ENCODE data around the gene ADGRA3.
"Not testable (repeated sequence)": the region's sequence is repeated elsewhere in the genome, so short reads cannot be mapped to it uniquely, and the experiment has no call there.

The ADGRA3 gene

GRCh38 chr4:22480675-22481327, 35.1 kb downstream of the ADGRA3 start:
- no peak for DNase-seq (ENCODE audit: low spot score)

- no peak for DNase-seq (ENCODE audit: low spot score)
These were observed 37.4 kb downstream of the ADGRA3 start for GRCh38 chr4:22478426-22478825.

GRCh38 chr4:22477813-22478182, 38.1 kb downstream of the ADGRA3 start:
- no peak for DNase-seq (ENCODE audit: low spot score)

- no peak for DNase-seq (ENCODE audit: low spot score)
These were observed 38.6 kb downstream of the ADGRA3 start for GRCh38 chr4:22477136-22477812.

- no peak for DNase-seq (ENCODE audit: low spot score)
These were observed 39.9 kb downstream of the ADGRA3 start for GRCh38 chr4:22476011-22476410.

DNA sequence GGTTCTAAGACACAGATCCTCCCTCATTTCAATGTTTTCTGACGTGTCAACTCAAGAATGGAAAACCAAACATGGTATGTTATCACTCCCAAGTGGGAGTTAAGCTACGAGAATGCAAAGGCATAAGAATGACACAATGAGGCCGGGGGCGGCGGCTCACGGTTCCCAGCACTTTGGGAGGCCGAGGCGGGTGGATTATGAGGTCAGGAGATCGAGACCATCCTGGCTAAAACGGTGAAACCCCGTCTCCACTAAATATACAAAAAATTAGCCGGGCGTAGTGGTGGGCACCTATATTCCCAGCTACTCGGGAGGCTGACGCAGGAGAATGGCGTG, 40.6 kb downstream of the ADGRA3 start:
- not testable (repeated sequence) for DNase-seq (ENCODE audit: low spot score)

GRCh38 chr4:22474636-22475310, 41.1 kb downstream of the ADGRA3 start:
- no peak for DNase-seq (ENCODE audit: low spot score)

DNA sequence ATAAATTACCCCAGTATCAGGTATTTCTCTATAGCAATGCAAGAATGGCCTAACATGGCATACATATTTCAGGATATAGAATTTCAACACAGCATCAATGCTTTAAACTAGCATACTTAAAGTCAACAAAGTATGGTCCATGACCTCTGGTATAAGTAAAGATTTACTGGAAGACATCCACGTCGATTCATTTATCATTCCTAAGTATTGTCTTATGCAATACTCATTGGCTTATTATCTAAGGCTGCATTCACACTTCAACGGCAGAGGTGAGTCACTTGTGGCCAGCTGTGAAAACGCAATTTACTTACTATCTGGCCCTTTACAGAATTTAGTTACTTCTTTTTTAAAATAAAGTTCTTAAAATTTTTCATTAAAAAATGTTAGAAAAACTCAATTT, 42.6 kb downstream of the ADGRA3 start:
- DNase-seq (ENCODE audit: low spot score) = no peak

DNA sequence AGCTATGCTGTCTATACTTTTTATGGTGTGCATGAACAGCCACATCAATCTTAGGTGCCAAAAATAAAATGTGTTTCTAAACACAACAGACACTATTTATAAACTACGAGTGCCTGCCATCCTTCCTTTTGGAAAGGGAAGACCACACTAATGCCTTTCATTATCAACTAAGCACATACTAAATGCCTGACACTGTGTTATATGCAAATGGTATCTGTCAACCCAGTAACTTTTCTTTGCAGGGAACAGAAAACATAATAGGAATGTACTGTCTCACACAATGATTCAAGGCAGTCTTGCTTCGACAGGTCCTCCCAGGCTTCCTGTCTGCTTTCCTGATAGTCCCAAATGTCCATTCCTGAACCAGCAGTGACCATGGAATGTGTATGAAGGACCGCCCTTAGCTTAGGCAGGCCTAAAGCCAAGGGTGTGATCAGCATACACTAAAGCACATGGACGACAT, 43.8 kb downstream of the ADGRA3 start:
- no peak for DNase-seq (ENCODE audit: low spot score)

GRCh38 chr4:22471419-22471818, 44.4 kb downstream of the ADGRA3 start:
- DNase-seq (ENCODE audit: low spot score) = no peak

DNA sequence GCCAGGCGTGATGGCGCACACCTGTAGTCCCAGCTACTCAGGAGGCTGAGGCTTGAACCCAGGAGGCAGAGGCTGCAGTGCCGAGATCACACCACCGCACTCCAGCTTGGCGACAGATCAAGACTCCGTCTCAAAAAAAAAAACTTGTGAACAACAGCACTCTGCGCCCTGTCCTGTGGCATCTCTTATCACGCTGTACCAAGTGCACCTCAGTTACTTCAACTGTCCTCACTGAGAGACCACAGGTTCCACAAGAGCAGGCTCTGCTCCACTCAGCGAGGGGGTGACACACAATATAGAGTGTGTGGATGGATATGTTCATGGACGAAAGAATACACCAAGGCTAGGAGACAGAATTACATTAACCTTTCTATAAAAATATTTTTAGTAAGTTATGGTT, 49.3 kb downstream of the ADGRA3 start:
- no peak for DNase-seq (ENCODE audit: low spot score)

GRCh38 chr4:22465996-22466395, 49.9 kb downstream of the ADGRA3 start:
- no peak for DNase-seq (ENCODE audit: low spot score)

- DNase-seq (ENCODE audit: low spot score) = no peak
These were observed 50.5 kb downstream of the ADGRA3 start for GRCh38 chr4:22465349-22465748.

DNA sequence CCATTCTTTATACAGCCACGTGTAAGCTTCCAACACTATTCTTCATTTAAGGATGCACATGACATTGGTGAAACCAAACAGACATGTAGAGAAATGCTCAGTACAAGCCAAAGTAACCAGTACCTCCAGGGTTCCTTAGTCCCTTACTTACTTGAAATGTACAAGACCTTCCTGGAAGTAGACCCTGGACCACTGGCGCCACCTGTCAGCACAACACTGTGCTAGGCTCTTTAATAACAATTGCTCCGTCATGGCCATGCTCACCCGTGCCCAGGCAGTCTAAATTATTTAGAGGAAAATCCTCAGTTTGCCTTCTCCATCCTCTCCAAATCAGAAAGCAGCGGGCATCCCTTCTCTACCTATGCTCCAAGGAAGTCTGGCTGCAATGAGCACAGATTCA, 52.7 kb downstream of the ADGRA3 start:
- DNase-seq (ENCODE audit: low spot score) = no peak

DNA sequence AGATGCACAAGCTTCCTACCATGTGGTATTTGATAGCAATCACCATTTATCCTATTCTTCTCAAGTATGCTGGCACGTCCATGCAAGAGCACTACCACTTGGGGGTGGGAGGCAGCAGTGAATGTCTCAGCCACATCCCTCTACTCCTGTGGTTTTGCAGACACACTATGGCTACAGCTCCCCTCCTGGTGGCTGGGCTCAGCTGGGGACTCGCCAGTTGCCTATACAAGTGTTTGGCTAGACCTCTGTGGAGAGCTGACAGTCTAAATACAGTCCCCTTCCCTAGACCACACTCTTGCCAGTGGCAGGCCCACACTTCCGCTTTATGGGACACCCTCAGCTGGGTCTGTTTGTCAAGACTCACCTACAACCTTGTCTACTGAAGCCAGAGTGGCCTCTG, 53.2 kb downstream of the ADGRA3 start:
- DNase-seq (ENCODE audit: low spot score) = no peak

GRCh38 chr4:22460266-22460665, 55.6 kb downstream of the ADGRA3 start:
- no peak for DNase-seq (ENCODE audit: low spot score)

DNA sequence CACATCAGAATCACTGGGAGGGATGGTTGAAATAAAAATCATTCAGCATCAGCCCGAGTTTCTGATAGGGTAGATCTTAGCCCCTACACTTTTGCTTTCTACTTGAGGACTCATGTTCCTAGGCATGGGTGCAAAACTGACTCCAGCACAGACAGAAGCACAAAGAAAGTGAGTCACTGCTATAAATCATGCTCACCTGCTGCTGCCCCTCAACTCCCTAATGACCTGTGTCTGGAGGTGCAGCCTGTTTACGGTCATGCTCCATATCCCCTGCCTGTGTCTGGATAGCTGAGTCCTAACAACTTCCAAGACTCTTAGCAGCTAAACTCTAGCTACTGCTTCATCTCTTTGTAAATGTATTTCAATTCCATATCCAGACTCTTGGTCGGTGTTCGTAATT, 57.8 kb downstream of the ADGRA3 start:
- DNase-seq (ENCODE audit: low spot score) = no peak

GRCh38 chr4:22457348-22457747, 58.5 kb downstream of the ADGRA3 start:
- no peak for DNase-seq (ENCODE audit: low spot score)

- no peak for DNase-seq (ENCODE audit: low spot score)
These were observed 59.6 kb downstream of the ADGRA3 start for GRCh38 chr4:22456291-22456690.

GRCh38 chr4:22454955-22455354, 60.9 kb downstream of the ADGRA3 start:
- no peak for DNase-seq (ENCODE audit: low spot score)

DNA sequence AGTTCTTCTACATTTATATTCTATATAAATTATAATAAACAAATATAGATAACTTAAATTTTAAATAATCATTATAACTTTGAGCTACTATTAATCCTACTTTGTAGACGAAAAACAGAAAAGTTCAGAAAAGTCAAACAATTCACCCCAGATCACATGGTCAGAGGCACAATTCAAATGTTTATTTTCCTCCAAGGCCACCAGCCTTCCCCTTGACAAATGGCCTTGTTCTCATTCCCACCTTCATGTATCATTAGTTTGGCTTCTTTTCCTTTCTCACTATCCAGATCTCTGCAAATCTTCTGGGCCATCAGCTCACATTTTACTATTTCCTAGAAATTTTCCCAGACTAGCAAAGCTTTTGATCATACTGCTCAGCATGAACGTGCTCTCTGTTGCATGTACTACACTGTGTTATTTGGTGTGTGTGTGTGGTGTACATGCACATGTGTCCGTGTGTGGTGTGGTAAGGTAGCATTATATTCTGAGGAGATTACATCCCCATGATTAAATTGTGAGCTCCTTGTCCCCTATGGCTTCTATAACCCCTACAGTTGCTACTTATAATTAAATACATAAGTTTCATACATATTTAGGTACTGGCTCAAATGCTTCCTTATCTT, 61.5 kb downstream of the ADGRA3 start:
- no peak for DNase-seq (ENCODE audit: low spot score)

GRCh38 chr4:22444813-22445212, 71.1 kb downstream of the ADGRA3 start:
- no peak for DNase-seq (ENCODE audit: low spot score)

DNA sequence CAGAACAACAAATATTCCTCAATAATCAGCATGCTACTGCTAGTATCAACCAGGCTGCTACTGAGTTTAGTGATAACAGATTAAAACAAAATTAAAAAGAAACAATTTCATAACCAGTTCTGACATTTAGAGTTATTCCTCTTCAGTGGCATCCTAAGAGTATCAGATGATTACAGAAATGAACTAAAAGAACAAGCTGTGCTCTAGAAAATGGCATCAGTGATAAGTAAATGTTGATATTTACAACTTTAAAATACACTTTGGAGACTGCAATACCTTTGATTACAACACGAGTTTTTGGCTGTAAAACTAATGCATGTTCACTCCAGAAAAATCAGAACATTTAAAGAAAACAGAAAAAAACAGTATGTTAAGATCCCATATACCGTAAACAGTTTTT, 72.9 kb downstream of the ADGRA3 start:
- DNase-seq (ENCODE audit: low spot score) = no peak
